IMR-90 (cell line): ENCODE results near the gene CEACAM21. TPM values are rescaled to one million over a fixed set of nuclear protein-coding genes. Genes with fewer than 3 reads are reported as not detected.

Experiments
- ATAC-seq: fragments of 200-7000 bp; cut with Tn5 transposase; 2 replicates; pipeline ENCODE4 v1.9.1; 2020; ENCODE audit warnings: low read depth, mild to moderate bottlenecking, moderate library complexity
- BruUV-seq: library from RNA; stranded (reverse); fragments of 400-500 nt; replicated peaks from 2 replicates; lab custom pipeline; 2021; lab: Mats Ljungman, UMichigan
- CTCF ChIA-PET: fragments of 300-600 bp; formaldehyde crosslinking; extraction: SDS; loops from one replicate; lab custom pipeline; 2021; ENCODE audit warnings: antibody characterized with exemption; lab: Yijun Ruan, JAX
- POLR2A ChIA-PET: fragments of 300-600 bp; sonication (Branson Sonifier 250); formaldehyde crosslinking; loops from one replicate; lab custom pipeline; 2022; ENCODE audit warnings: antibody characterized with exemption; ENCODE audit not compliant: unreplicated experiment; lab: Charles Lee
- DNase-seq: peaks from one replicate; pipeline ENCODE4 v3.0.0; 2013
- H2AFZ ChIP-seq: replicated peaks from 2 replicates; pipeline ENCODE3; 2013; ENCODE audit warnings: low read length, mild to moderate bottlenecking; ENCODE audit not compliant: poor library complexity
- H2AK5ac ChIP-seq: 2 replicates; pipeline ENCODE4 v1.6.1; 2013; ENCODE audit warnings: low read depth, low read length, inconsistent platforms
- H2AK9ac ChIP-seq: replicated peaks from 2 replicates; pipeline ENCODE3; 2013; ENCODE audit warnings: mild to moderate bottlenecking, low read depth, low read length, moderate library complexity; ENCODE audit not compliant: poor library complexity
- H2BK120ac ChIP-seq: 2 replicates; pipeline ENCODE4 v1.6.1; 2013; ENCODE audit warnings: low read depth, low read length, inconsistent platforms
- H2BK15ac ChIP-seq: 3 replicates; pipeline ENCODE4 v1.6.1; 2013; ENCODE audit warnings: low read depth, low read length, inconsistent platforms
- H2BK20ac ChIP-seq: 2 replicates; pipeline ENCODE4 v1.6.1; 2013; ENCODE audit warnings: low read depth, mild to moderate bottlenecking, inconsistent platforms, low read length, moderate library complexity
- H2BK5ac ChIP-seq: 2 replicates; pipeline ENCODE4 v1.6.1; 2013; ENCODE audit warnings: mild to moderate bottlenecking, low read depth, low read length, inconsistent platforms; ENCODE audit not compliant: poor library complexity, severe bottlenecking
- H3K14ac ChIP-seq: replicated peaks from 2 replicates; pipeline ENCODE4 v1.6.1; 2013; ENCODE audit warnings: low read depth, low read length, inconsistent platforms
- H3K18ac ChIP-seq: 2 replicates; pipeline ENCODE4 v1.6.1; 2013; ENCODE audit warnings: low read depth, low read length, control low read depth
- H3K23ac ChIP-seq: 2 replicates; pipeline ENCODE4 v1.6.1; 2013; ENCODE audit warnings: low read depth, low read length, inconsistent platforms
- H3K27ac ChIP-seq: 2 replicates; pipeline ENCODE4 v1.5.1; 2013; ENCODE audit warnings: mild to moderate bottlenecking, control low read depth, low read length; ENCODE audit not compliant: insufficient read depth
- H3K27me3 ChIP-seq: 2 replicates; pipeline ENCODE4 v1.6.1; 2013; ENCODE audit warnings: low read length; ENCODE audit not compliant: control insufficient read depth, insufficient read depth
- H3K36me3 ChIP-seq: 2 replicates; pipeline ENCODE4 v1.6.1; 2013; ENCODE audit warnings: low read length, mixed read lengths; ENCODE audit not compliant: control insufficient read depth, insufficient read depth
- H3K4ac ChIP-seq: 2 replicates; pipeline ENCODE4 v1.6.1; 2013; ENCODE audit warnings: low read depth, low read length, inconsistent platforms
- H3K4me1 ChIP-seq: 2 replicates; pipeline ENCODE4 v1.6.1; 2013; ENCODE audit warnings: low read length, mixed read lengths; ENCODE audit not compliant: control insufficient read depth, insufficient read depth
- H3K4me2 ChIP-seq: 2 replicates; pipeline ENCODE4 v1.6.1; 2013; ENCODE audit warnings: low read depth, mild to moderate bottlenecking, control low read depth, low read length, moderate library complexity
- H3K4me3 ChIP-seq: 2 replicates; pipeline ENCODE4 v1.5.1; 2013; ENCODE audit warnings: low read depth, mild to moderate bottlenecking, control low read depth, low read length, moderate library complexity; ENCODE audit not compliant: insufficient read depth
- H3K56ac ChIP-seq: 2 replicates; pipeline ENCODE4 v1.6.1; 2013; ENCODE audit warnings: low read length, inconsistent platforms; ENCODE audit not compliant: insufficient read depth; ENCODE audit errors: extremely low read depth
- H3K79me1 ChIP-seq, 2 experiments: 2 replicates each; pipeline ENCODE4 v1.6.1; 2013; ENCODE audit warnings: low read length in 2 of 2, inconsistent platforms in 1 of 2, low read depth in 1 of 2
- H3K9ac ChIP-seq: 2 replicates; pipeline ENCODE4 v1.6.1; 2013; ENCODE audit warnings: low read depth, low read length, control low read depth
- H3K9me1 ChIP-seq: 2 replicates; pipeline ENCODE4 v1.6.1; 2013; ENCODE audit warnings: low read length, inconsistent platforms; ENCODE audit not compliant: insufficient read depth
- H3K9me3 ChIP-seq: 2 replicates; pipeline ENCODE4 v1.6.1; 2013; ENCODE audit warnings: low read length; ENCODE audit not compliant: control insufficient read depth, insufficient read depth
- H4K20me1 ChIP-seq: 2 replicates; pipeline ENCODE4 v1.6.1; 2013; ENCODE audit warnings: low read length, inconsistent platforms; ENCODE audit not compliant: insufficient read depth
- H4K5ac ChIP-seq: 2 replicates; pipeline ENCODE4 v1.6.1; 2013; ENCODE audit warnings: mild to moderate bottlenecking, low read depth, low read length, control low read depth
- H4K8ac ChIP-seq, 2 experiments: 2 replicates each; pipeline ENCODE4 v1.6.1; 2013; ENCODE audit warnings: low read depth in 2 of 2, low read length in 2 of 2, control low read depth in 1 of 2, inconsistent platforms in 1 of 2
- H4K91ac ChIP-seq: 2 replicates; pipeline ENCODE4 v1.6.1; 2013; ENCODE audit warnings: low read depth, low read length, inconsistent platforms; ENCODE audit not compliant: insufficient read depth
- BHLHE40 ChIP-seq: fragments of 150-350 bp; IDR thresholded peaks from 2 replicates; pipeline ENCODE4 v1.6.1; 2016; ENCODE audit warnings: mild to moderate bottlenecking, low read depth, low read length
- CHD1 ChIP-seq: IDR thresholded peaks from 2 replicates; pipeline ENCODE4 v1.6.1; 2012; ENCODE audit warnings: low read depth, low read length, improper control_type of control experiment
- FOS ChIP-seq: fragments of 150-350 bp; IDR thresholded peaks from 2 replicates; pipeline ENCODE4 v1.6.1; 2016; ENCODE audit warnings: low read depth, low read length
- MAFK ChIP-seq: IDR thresholded peaks from 2 replicates; pipeline ENCODE4 v1.6.1; 2012; ENCODE audit warnings: low read depth, low read length, improper control_type of control experiment
- RFX5 ChIP-seq: IDR thresholded peaks from 2 replicates; pipeline ENCODE4 v1.8.0; 2012; ENCODE audit warnings: low read depth, mild to moderate bottlenecking, low read length, moderate library complexity
- USF2 ChIP-seq: fragments of 150-350 bp; IDR thresholded peaks from 2 replicates; pipeline ENCODE4 v1.6.1; 2017; ENCODE audit warnings: mild to moderate bottlenecking, antibody characterized with exemption, low read length, low read depth
- WGBS, 2 experiments: methylation state at CpG; one replicate each; pipeline versions ENCODE4 v1.1.5 to v1.1.7; 2013; ENCODE audit warnings: missing lambda C conversion rate in 2 of 2; ENCODE audit not compliant: insufficient read length in 1 of 2; ENCODE audit errors: extremely low coverage in 2 of 2; 5-methylcytosine and 5-hydroxymethylcytosine counted together
- dilution Hi-C: fragments of 300-500 bp; cut with HindIII; formaldehyde crosslinking; loops from one replicate; pipeline ENCODE4 v1.14.3; 2018; ENCODE audit warnings: low sequenced_read_pairs; ENCODE audit not compliant: unreplicated experiment
- in situ Hi-C: fragments of 300-500 bp; cut with MboI; formaldehyde crosslinking; loops from 3 replicates; pipeline ENCODE4 v1.14.3; 2019; ENCODE audit warnings: low sequenced_read_pairs, inconsistent platforms, mixed read lengths
- intact Hi-C: fragments of 100-400 bp; cut with micrococcal nuclease; formaldehyde crosslinking; loops from 2 replicates; pipeline ENCODE4 v1.10.0; 2022
- polyA plus RNA-seq, 3 experiments: library from polyadenylated mRNA; depleted of rRNA; stranded (reverse); fragments of >200 nt; gene quantifications; 2 replicates each; pipeline ENCODE4 v1.2.3, GENCODE V29; 2012; ENCODE audit warnings: low replicate concordance in 1 of 3
- total RNA-seq: library from RNA; depleted of rRNA; stranded (reverse); fragments of >200 nt; gene quantifications from 2 replicates; pipeline ENCODE4 v1.2.3, GENCODE V29; 2012

CEACAM21 gene
- total and polyA plus RNA-seq, 2 of the 4 experiments (the other 2 are of a cell fraction): not detected

- dilution Hi-C loops: no loop called here
- ChIA-PET CTCF (no interaction called here), POLR2A (no interaction called here)
- Histone ChIP-seq H2AK9ac (no peak overlapping the region), H3K56ac (no peak overlapping the region), H3K23ac (no peak overlapping the region), H4K5ac (no peak overlapping the region), H3K18ac (no peak overlapping the region), H2BK5ac (no peak overlapping the region), H3K9me3 (no peaks in the 10 kb centered on the region), H2BK120ac (no peak overlapping the region), H3K79me1 (no peaks in the 10 kb centered on the region), H3K14ac (no peak overlapping the region), H4K20me1 (no peaks in the 10 kb centered on the region), H3K36me3 (no peaks in the 10 kb centered on the region), H4K8ac (no peak overlapping the region), H2AFZ (no peak overlapping the region), H3K27me3 (peaks cover 14% of the 10 kb centered on the region), H3K9ac (no peak overlapping the region), H2BK15ac (no peak overlapping the region), H3K4ac (no peak overlapping the region), H3K4me2 (no peak overlapping the region), H2AK5ac (no peak overlapping the region), H3K4me1 (no peaks in the 10 kb centered on the region), H2BK20ac (no peak overlapping the region), H3K27ac (no peak overlapping the region), H4K91ac (no peak overlapping the region), H3K4me3 (no peak overlapping the region), H3K9me1 (no peaks in the 10 kb centered on the region)
- 20% methylated on average over 2 of the region's 3 CpGs; no CpG with 5 or more reads in 1 of the 2 experiments for WGBS, 2 experiments
- BruUV-seq: no TSS peak
- ATAC-seq: no peak
- in situ Hi-C loops: no loop called here
- no peak for DNase-seq
- no peak for TF ChIP-seq RFX5
- TF ChIP-seq CHD1: no peak
- TF ChIP-seq MAFK: no peak
- TF ChIP-seq USF2: no peak
- no peak for TF ChIP-seq FOS
- no peak for TF ChIP-seq BHLHE40
- intact Hi-C loops: no loop called here
Measured at GRCh38 chr19:41555748-41556147, 20.2 kb upstream of the CEACAM21 start.
